Karpas-422 (cell line): ENCODE measurements around the gene HVCN1. TPM values are rescaled to one million over a fixed set of nuclear protein-coding genes. Genes with fewer than 3 reads are reported as not detected.
A peak's percentile ranks its signal among the peaks of the same experiment; 100 is the strongest.

ENCODE experiments used
- DNase-seq: peaks from one replicate; pipeline ENCODE4 v3.0.0-alpha.2; 2015
- H2AFZ ChIP-seq: fragments of 200-600 bp; sonication (generic); 2 replicates; pipeline ENCODE4 v1.6.1; 2014; ENCODE audit warnings: antibody characterized with exemption, low read length, mixed read lengths
- H3K27ac ChIP-seq: fragments of 200-600 bp; sonication (generic); 2 replicates; pipeline ENCODE4 v1.5.1; 2014; ENCODE audit warnings: mild to moderate bottlenecking, low read length, moderate library complexity
- H3K27me3 ChIP-seq: fragments of 200-600 bp; sonication (generic); 2 replicates; pipeline ENCODE4 v1.6.1; 2014; ENCODE audit warnings: low read length, mixed read lengths
- H3K36me3 ChIP-seq: fragments of 200-600 bp; sonication (generic); 2 replicates; pipeline ENCODE4 v1.6.1; 2014; ENCODE audit warnings: low read length, mixed read lengths; ENCODE audit not compliant: insufficient read depth
- H3K4me1 ChIP-seq: fragments of 200-600 bp; sonication (generic); 2 replicates; pipeline ENCODE4 v1.6.1; 2014; ENCODE audit warnings: mild to moderate bottlenecking, low read length, mixed read lengths
- H3K4me2 ChIP-seq: fragments of 200-600 bp; sonication (generic); 2 replicates; pipeline ENCODE4 v1.6.1; 2014; ENCODE audit warnings: low read length, low read depth, mild to moderate bottlenecking; ENCODE audit not compliant: poor library complexity, severe bottlenecking
- H3K4me3 ChIP-seq: fragments of 200-600 bp; sonication (generic); 2 replicates; pipeline ENCODE4 v1.5.1; 2014; ENCODE audit warnings: mild to moderate bottlenecking, antibody characterized with exemption, low read length, mixed read lengths
- H3K79me2 ChIP-seq: fragments of 200-600 bp; sonication (generic); 2 replicates; pipeline ENCODE4 v1.6.1; 2014; ENCODE audit warnings: mild to moderate bottlenecking, low read length, mixed read lengths
- H3K9ac ChIP-seq: fragments of 200-600 bp; sonication (generic); 2 replicates; pipeline ENCODE4 v1.6.0; 2014; ENCODE audit warnings: low read length
- H3K9me2 ChIP-seq: fragments of 200-600 bp; sonication (generic), shearing (Covaris generic); replicated peaks from 2 replicates; pipeline ENCODE4 v1.6.0; 2014; ENCODE audit warnings: mild to moderate bottlenecking, low read length, moderate library complexity; ENCODE audit not compliant: insufficient read depth
- H3K9me3 ChIP-seq: fragments of 300-700, 200-600 bp; sonication (generic); 2 replicates; pipeline ENCODE4 v1.6.1; 2014; ENCODE audit warnings: low read length, mixed read lengths
- H4K20me1 ChIP-seq: fragments of 200-600 bp; sonication (generic); 2 replicates; pipeline ENCODE4 v1.6.1; 2014; ENCODE audit warnings: mild to moderate bottlenecking, antibody characterized with exemption, low read length, low read depth; ENCODE audit not compliant: insufficient read depth
- total RNA-seq: library from RNA; depleted of rRNA; stranded (reverse); fragments of >200 nt; shearing (Covaris generic); gene quantifications from 2 replicates; pipeline ENCODE4 v1.2.3, GENCODE V29; 2014; ENCODE audit warnings: low replicate concordance

HVCN1 gene
- total RNA-seq, 1 experiment from 2014 or later = 11.5 TPM

DNA sequence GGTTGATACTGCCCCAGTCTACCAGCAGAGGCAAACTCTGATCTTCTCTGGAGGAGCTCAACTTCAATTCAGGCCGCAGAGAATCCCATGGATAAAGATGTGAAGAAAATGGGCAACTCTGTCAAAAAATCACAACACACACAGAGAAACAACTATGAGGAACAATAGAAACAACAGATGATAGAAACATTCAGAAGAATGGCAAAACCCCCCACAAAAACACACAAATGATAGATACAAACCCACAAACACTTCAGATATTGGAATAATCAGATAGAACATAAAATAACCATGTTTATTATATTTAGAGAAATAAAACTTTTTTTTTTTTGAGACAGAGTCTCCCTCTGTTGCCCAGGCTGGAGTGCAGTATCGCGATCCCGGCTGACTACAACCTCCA, 20.0 kb upstream of the HVCN1 start:
- Histone ChIP-seq H3K9me2 (no peaks in the 10 kb centered on the region), H4K20me1 (no peaks in the 10 kb centered on the region), H3K9me3 (no peaks in the 10 kb centered on the region), H3K4me1 (0 out of 2 replicates have a peak, but pooled peaks cover 6% of the 10 kb centered on the region), H3K79me2 (no peaks in the 10 kb centered on the region), H2AFZ (no peak overlapping the region), H3K9ac (no peak overlapping the region), H3K36me3 (no peaks in the 10 kb centered on the region), H3K27me3 (no peaks in the 10 kb centered on the region), H3K4me3 (no peak overlapping the region), H3K4me2 (no peak overlapping the region), H3K27ac (no peak overlapping the region)
- DNase-seq = no peak

DNA sequence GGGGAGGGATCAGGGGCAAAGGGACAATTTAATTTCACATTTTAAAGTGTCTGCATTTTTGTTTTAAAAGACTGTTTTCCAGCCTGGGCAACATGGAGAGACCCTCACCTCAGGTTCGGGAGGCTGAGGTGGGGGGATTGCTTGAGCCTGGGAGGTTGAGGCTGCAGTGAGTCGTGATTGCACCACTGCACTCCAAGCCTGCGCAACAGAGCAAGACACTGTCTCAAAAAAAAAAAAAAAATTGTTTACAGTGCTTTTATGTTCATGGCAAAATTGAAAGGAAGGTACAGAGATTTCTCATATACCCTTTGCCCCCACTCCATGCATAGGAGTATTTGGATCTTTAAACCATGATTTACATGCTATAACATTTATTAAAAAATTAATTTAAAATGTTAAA, 16.4 kb upstream of the HVCN1 start:
- H2AFZ ChIP-seq = no peak overlapping the region

DNA sequence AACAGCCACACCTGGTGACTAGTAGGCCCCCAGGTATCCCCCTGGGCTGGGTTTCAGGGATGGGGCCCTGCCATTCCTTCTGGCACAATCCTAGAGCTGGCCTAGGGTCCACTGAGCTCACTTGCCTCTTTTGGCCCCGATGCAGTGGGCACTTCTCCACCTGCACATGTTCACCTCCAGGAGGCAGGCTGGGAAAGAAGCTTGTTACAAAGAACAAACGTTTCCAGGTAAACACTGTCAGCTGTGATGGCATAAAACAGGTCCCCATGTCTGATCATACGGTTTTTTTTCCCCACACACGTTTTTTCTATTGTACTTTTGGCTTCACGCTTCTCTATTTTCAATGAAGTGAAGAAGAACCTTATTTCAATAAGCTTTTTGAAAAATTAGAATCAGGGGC, 15.8 kb upstream of the HVCN1 start:
- Histone ChIP-seq H3K9me2 (no peaks in the 10 kb centered on the region), H2AFZ (no peak overlapping the region), H3K9me3 (no peaks in the 10 kb centered on the region), H3K4me1 (0 out of 2 replicates have a peak, but pooled peaks cover 6% of the 10 kb centered on the region), H3K9ac (no peak overlapping the region), H3K36me3 (no peaks in the 10 kb centered on the region), H3K4me2 (no peak overlapping the region), H4K20me1 (no peaks in the 10 kb centered on the region), H3K4me3 (no peak overlapping the region), H3K79me2 (no peaks in the 10 kb centered on the region), H3K27me3 (no peaks in the 10 kb centered on the region), H3K27ac (no peak overlapping the region)
- DNase-seq = peak; percentile 55

More for the DNA sequence above, 16.4 kb upstream of the HVCN1 start:
- H3K9me2 ChIP-seq = no peaks in the 10 kb centered on the region
- no peak overlapping the region for H3K4me3 ChIP-seq
- no peaks in the 10 kb centered on the region for H3K9me3 ChIP-seq
- no peak overlapping the region for H3K27ac ChIP-seq
- H3K9ac ChIP-seq = no peak overlapping the region
- no peaks in the 10 kb centered on the region for H3K36me3 ChIP-seq
- 0 out of 2 replicates have a peak, but pooled peaks cover 6% of the 10 kb centered on the region for H3K4me1 ChIP-seq
- DNase-seq = no peak
- H4K20me1 ChIP-seq = no peaks in the 10 kb centered on the region
- H3K27me3 ChIP-seq = no peaks in the 10 kb centered on the region
- no peaks in the 10 kb centered on the region for H3K79me2 ChIP-seq
- H3K4me2 ChIP-seq = no peak overlapping the region

DNA sequence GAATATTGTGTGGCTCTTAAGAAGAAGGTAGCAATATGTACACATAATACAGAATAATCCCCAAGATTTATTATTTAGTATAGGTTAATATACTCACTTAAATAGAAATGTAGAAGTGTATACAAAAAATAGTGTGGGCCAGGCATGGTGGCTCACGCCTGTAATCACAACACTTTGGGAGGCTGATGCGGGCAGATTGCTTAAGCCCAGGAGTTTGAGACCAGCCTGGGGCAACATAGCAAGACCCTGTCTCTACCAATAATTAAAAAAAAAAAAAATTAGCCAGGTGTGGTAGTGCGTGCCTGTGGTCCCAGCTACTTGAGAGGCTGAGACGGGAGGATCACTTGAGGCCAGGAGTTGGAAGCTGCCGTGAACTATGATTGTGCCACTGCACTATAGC, 15.3 kb upstream of the HVCN1 start:
- Histone ChIP-seq H4K20me1 (no peaks in the 10 kb centered on the region), H3K4me2 (no peak overlapping the region)

DNA sequence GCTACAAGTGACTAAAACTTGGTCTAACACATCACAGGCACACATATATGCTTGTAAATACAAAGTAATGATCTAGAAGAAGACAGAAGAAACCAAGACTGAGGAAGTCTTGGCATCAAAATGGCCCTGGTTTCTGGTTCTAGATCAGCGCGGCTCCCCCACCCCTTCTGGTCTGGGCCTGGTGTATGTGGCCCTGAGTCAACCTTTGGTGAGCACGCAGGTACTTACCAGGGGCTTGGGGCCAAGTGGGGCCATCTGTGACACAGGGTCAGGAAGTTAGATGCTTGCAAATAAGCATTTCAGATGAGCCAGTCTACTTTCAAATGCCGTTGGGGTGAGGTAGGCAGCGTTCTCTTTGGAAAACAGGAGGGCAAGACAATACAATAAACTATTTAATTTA, 13.2 kb upstream of the HVCN1 start:
- Histone ChIP-seq H4K20me1 (no peaks in the 10 kb centered on the region), H3K9me2 (no peaks in the 10 kb centered on the region), H3K9ac (no peak overlapping the region), H3K79me2 (no peaks in the 10 kb centered on the region), H3K9me3 (no peaks in the 10 kb centered on the region), H3K27me3 (no peaks in the 10 kb centered on the region), H3K4me1 (peaks cover 7% of the 10 kb centered on the region), H3K27ac (no peak overlapping the region), H2AFZ (no peak overlapping the region), H3K4me2 (no peak overlapping the region), H3K4me3 (no peak overlapping the region), H3K36me3 (no peaks in the 10 kb centered on the region)
- DNase-seq = no peak

More for the DNA sequence above, 15.3 kb upstream of the HVCN1 start:
- H3K9me3 ChIP-seq = no peaks in the 10 kb centered on the region
- H3K4me3 ChIP-seq = no peak overlapping the region
- no peak overlapping the region for H2AFZ ChIP-seq
- no peaks in the 10 kb centered on the region for H3K36me3 ChIP-seq
- no peaks in the 10 kb centered on the region for H3K9me2 ChIP-seq
- H3K9ac ChIP-seq = no peak overlapping the region
- 0 out of 2 replicates have a peak, but pooled peaks cover 6% of the 10 kb centered on the region for H3K4me1 ChIP-seq
- H3K79me2 ChIP-seq = no peaks in the 10 kb centered on the region
- H3K27ac ChIP-seq = no peak overlapping the region
- no peak for DNase-seq
- H3K27me3 ChIP-seq = no peaks in the 10 kb centered on the region

DNA sequence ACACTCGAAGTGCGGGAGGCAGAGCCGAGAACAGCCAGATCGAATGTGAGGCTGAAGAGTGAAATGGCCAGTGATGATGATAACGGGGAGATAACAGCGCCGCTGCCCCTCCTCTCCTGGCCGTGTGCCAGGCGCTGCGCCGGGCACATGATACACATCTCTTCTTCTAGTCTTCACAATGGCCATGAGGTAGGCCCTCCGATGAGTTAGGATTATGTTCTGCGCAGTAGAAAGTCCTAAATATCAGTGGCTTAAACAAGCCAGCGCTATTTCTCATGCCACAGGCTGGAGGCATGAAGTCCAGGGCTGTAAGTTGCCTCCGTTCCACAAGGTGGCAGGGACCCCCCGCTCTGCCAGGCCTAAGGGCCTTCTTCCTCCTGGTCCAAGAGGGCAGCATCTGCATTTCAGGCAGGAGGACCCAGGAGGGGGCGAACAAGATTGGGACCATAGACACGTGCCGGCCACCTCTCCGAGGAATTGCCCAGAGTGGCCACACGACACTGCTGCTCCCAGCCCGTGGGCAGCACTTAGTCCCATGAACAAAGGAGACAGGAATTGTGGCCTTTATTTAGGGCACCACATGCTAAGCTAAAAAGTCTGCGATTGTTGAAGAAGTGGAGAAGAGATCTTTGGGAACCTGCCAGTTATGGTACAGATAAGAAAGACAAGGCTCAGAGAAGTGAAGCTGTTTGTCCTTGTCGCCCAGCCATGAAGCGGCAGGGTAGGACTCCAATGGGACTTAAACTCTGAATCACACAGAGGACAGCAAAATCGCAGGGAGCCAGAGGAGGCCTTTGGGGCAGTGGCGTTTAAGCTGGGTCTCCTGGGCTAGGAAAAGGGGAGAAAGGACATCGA, 10.9 kb upstream of the HVCN1 start:
- no peak overlapping the region for H2AFZ ChIP-seq
- H3K27me3 ChIP-seq = no peaks in the 10 kb centered on the region
- H4K20me1 ChIP-seq = no peaks in the 10 kb centered on the region
- H3K9me2 ChIP-seq = no peaks in the 10 kb centered on the region
- no peaks in the 10 kb centered on the region for H3K36me3 ChIP-seq
- DNase-seq = peak; percentile 62
- H3K4me1 ChIP-seq = peaks cover 7% of the 10 kb centered on the region
- no peak overlapping the region for H3K9ac ChIP-seq
- H3K4me3 ChIP-seq = no peak overlapping the region
- no peaks in the 10 kb centered on the region for H3K9me3 ChIP-seq
- no peak overlapping the region for H3K4me2 ChIP-seq
- H3K27ac ChIP-seq = no peak overlapping the region
- H3K79me2 ChIP-seq = no peaks in the 10 kb centered on the region

DNA sequence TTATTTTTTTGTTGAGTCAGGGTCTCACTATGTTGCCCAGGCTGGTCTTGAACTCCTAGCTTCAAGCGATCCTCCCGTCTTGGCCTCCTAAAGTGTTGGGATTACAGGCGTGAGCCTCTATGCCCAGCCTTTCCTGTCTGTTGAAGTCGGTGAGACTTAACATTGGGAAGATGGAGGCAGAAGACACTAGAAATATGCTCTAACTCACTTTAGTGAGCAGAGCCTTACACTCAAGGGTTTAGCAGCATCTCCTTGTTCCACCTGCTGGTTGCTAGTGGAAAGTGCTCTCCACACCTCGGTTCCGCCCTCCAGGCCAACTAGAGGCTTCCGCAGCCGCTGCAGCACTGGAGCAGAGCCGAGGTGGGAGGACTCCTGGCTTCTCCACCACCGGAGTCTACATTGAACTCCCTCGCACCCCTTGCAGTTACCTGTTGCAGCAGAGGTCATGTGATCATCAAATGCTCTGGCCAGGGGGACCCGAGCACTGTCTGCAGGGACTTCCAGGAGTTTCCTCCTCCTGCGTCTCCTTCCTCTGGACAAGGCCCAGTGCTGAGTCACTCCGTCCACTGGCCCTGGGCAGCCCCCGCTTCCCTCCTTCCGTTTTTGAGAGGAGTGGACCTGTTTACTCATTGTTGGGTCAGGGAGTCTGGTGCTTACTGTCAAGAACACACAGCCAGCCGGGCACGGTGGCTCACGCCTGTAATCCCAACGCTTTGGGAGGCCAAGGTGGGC, 9.4 kb upstream of the HVCN1 start:
- peaks cover 7% of the 10 kb centered on the region for H3K4me1 ChIP-seq
- H3K36me3 ChIP-seq = no peaks in the 10 kb centered on the region
- peak; percentile 96 for DNase-seq
- H4K20me1 ChIP-seq = no peaks in the 10 kb centered on the region
- H3K4me3 ChIP-seq = no peak overlapping the region
- H3K27me3 ChIP-seq = no peaks in the 10 kb centered on the region
- H3K9ac ChIP-seq = peak overlapping the region; percentile 47
- peak overlapping the region; percentile 70 for H2AFZ ChIP-seq
- no peaks in the 10 kb centered on the region for H3K9me2 ChIP-seq
- peak overlapping the region; percentile 14 for H3K4me2 ChIP-seq
- no peaks in the 10 kb centered on the region for H3K9me3 ChIP-seq
- H3K27ac ChIP-seq = no peak overlapping the region
- H3K79me2 ChIP-seq = no peaks in the 10 kb centered on the region

DNA sequence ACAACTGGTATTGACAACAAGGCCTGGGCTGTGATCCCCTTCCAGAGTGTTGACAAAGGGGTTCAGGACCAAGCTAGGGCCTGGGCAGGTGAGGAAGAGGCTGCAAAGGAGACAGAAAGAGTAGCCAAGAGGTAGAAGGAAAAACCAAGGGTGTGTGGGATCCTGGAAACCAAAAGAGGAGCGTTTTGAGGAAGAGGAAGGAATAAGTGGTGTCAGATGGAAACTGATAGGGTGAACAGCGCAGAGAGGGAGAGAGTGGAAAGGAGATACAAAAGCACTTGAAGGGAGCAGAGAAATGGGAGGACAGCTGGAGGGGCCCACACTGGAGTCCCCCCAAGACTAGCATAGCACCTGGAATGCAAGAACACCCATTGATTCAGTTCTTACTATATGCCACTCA, 8.3 kb upstream of the HVCN1 start:
- H3K36me3 ChIP-seq = no peaks in the 10 kb centered on the region
- H2AFZ ChIP-seq = no peak overlapping the region
- H3K4me2 ChIP-seq = no peak overlapping the region
- no peaks in the 10 kb centered on the region for H3K9me2 ChIP-seq
- H3K79me2 ChIP-seq = no peaks in the 10 kb centered on the region
- no peak for DNase-seq
- no peaks in the 10 kb centered on the region for H3K27me3 ChIP-seq
- H3K4me1 ChIP-seq = peaks cover 7% of the 10 kb centered on the region
- H3K9me3 ChIP-seq = no peaks in the 10 kb centered on the region
- no peak overlapping the region for H3K27ac ChIP-seq
- H4K20me1 ChIP-seq = no peaks in the 10 kb centered on the region
- H3K4me3 ChIP-seq = no peak overlapping the region
- H3K9ac ChIP-seq = no peak overlapping the region
